GM18907 (cell line): ENCODE data around the gene STH.

Experiments used
- ATAC-seq: cut with Tn5 transposase; IDR thresholded peaks from one replicate; pipeline ENCODE4 v1.9.1; 2021; ENCODE audit warnings: mild to moderate bottlenecking, moderate library complexity; ENCODE audit not compliant: unreplicated experiment

Gene STH

GRCh38 chr17:45983614-45984310, 15.3 kb upstream of the STH start:
- no peak for ATAC-seq

DNA sequence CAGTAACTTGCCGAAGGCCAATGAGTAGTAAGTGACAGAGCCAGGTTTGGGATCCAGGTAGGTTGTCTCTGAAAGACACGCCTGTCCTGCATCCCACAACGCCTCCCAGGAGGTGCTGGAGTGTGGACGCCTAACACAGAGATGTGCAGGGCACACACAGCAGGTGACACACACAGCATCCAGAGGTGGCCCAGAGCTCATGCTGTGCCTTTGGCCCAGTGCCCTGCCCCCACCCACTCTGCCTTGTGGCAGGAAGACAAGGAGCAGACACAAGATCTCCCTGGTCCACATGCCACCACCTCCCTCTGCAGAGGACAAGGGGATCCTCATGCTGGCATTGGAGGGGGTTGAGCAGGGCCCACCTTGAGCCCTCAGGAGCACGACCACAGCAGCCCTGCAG, 14.7 kb upstream of the STH start:
- no peak for ATAC-seq

GRCh38 chr17:45985447-45985846, 13.6 kb upstream of the STH start:
- no peak for ATAC-seq

GRCh38 chr17:45986056-45986455, 13.0 kb upstream of the STH start:
- no peak for ATAC-seq

- no peak for ATAC-seq
Measured at GRCh38 chr17:45987706-45988105, 11.3 kb upstream of the STH start.

DNA sequence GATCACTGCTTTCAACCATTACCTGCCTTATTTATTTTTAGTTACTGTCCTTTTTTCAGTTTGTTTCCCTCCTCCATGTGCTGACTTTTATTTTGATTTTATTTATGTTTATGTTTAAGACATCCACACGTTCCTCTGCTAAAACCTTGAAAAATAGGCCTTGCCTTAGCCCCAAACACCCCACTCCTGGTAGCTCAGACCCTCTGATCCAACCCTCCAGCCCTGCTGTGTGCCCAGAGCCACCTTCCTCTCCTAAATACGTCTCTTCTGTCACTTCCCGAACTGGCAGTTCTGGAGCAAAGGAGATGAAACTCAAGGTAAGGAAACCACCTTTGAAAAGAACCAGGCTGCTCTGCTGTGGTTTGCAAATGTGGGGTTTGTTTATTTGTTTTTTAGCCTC, 9.3 kb upstream of the STH start:
- no peak for ATAC-seq

- ATAC-seq, result no peak
Measured at GRCh38 chr17:45990886-45991285, 8.2 kb upstream of the STH start.

- ATAC-seq, result no peak
Measured at GRCh38 chr17:45991341-45991740, 7.7 kb upstream of the STH start.

- no peak for ATAC-seq
Measured at GRCh38 chr17:45992175-45992574, 6.9 kb upstream of the STH start.

- no peak for ATAC-seq
Measured at GRCh38 chr17:45992904-45993303, 6.1 kb upstream of the STH start.

GRCh38 chr17:45993962-45994627, 5.0 kb upstream of the STH start:
- no peak for ATAC-seq

- ATAC-seq, result no peak
Measured at GRCh38 chr17:45994987-45995386, 4.1 kb upstream of the STH start.

GRCh38 chr17:45995627-45996270, 3.3 kb upstream of the STH start:
- ATAC-seq, result no peak

DNA sequence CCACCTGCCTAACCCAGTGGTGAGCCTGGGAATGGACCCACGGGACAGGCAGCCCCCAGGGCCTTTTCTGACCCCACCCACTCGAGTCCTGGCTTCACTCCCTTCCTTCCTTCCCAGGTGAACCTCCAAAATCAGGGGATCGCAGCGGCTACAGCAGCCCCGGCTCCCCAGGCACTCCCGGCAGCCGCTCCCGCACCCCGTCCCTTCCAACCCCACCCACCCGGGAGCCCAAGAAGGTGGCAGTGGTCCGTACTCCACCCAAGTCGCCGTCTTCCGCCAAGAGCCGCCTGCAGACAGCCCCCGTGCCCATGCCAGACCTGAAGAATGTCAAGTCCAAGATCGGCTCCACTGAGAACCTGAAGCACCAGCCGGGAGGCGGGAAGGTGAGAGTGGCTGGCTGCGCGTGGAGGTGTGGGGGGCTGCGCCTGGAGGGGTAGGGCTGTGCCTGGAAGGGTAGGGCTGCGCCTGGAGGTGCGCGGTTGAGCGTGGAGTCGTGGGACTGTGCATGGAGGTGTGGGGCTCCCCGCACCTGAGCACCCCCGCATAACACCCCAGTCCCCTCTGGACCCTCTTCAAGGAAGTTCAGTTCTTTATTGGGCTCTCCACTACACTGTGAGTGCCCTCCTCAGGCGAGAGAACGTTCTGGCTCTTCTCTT, 2.6 kb upstream of the STH start:
- no peak for ATAC-seq

GRCh38 chr17:45997166-45997565, 1.9 kb upstream of the STH start:
- ATAC-seq, result no peak

DNA sequence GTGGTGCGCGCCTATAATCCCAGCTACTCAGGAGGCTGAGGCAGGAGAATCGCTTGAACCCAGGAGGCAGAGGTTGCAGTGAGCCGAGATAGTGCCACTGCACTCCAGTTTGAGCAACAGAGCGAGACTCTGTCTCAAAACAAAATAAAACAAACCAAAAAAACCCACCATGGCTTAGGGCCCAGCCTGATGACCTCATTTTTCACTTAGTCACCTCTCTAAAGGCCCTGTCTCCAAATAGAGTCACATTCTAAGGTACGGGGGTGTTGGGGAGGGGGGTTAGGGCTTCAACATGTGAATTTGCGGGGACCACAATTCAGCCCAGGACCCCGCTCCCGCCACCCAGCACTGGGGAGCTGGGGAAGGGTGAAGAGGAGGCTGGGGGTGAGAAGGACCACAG, 1.4 kb upstream of the STH start:
- no peak for ATAC-seq

GRCh38 chr17:45999900-46000290, 845 bp downstream of the STH start:
- no peak for ATAC-seq

- ATAC-seq, result no peak
Measured at GRCh38 chr17:46000292-46000691, 1.2 kb downstream of the STH start.

DNA sequence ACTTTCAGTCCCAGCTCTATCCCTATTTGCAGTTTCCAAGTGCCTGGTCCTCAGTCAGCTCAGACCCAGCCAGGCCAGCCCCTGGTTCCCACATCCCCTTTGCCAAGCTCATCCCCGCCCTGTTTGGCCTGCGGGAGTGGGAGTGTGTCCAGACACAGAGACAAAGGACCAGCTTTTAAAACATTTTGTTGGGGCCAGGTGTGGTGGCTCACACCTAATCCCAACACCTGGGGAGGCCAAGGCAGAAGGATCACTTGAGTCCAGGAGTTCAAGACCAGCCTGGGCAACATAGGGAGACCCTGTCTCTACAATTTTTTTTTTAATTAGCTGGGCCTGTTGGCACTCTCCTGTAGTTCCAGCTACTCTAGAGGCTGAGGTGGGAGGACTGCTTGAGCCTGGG, 1.7 kb downstream of the STH start:
- ATAC-seq, result no peak

DNA sequence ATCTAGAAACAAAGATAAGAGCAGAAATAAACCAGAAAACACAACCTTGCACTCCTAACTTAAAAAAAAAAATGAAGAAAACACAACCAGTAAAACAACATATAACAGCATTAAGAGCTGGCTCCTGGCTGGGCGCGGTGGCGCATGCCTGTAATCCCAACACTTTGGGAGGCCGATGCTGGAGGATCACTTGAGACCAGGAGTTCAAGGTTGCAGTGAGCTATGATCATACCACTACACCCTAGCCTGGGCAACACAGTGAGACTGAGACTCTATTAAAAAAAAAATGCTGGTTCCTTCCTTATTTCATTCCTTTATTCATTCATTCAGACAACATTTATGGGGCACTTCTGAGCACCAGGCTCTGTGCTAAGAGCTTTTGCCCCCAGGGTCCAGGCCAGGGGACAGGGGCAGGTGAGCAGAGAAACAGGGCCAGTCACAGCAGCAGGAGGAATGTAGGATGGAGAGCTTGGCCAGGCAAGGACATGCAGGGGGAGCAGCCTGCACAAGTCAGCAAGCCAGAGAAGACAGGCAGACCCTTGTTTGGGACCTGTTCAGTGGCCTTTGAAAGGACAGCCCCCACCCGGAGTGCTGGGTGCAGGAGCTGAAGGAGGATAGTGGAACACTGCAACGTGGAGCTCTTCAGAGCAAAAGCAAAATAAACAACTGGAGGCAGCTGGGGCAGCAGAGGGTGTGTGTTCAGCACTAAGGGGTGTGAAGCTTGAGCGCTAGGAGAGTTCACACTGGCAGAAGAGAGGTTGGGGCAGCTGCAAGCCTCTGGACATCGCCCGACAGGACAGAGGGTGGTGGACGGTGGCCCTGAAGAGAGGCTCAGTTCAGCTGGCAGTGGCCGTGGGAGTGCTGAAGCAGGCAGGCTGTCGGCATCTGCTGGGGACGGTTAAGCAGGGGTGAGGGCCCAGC, 2.6 kb downstream of the STH start:
- ATAC-seq, result no peak
